ENCODE data around the gene ANXA2.

Gene ANXA2

GRCh38 chr15:60326343-60326742 lies 71.4 kb downstream of the ANXA2 start:
- no peak for DNase-seq (ENCODE audit: low spot score)
- no peak for TF ChIP-seq CTCF (IDR thresholded peaks at IDR 0.05; ENCODE audit: extremely low read depth, missing control alignments)

GRCh38 chr15:60325905-60326304 lies 71.9 kb downstream of the ANXA2 start:
- no peak for DNase-seq (ENCODE audit: low spot score)
- TF ChIP-seq CTCF (IDR thresholded peaks at IDR 0.05; ENCODE audit: extremely low read depth, missing control alignments): no peak

GRCh38 chr15:60324706-60325438 lies 72.9 kb downstream of the ANXA2 start:
- TF ChIP-seq CTCF (IDR thresholded peaks at IDR 0.05; ENCODE audit: extremely low read depth, missing control alignments): no peak
- no peak for DNase-seq (ENCODE audit: low spot score)

- DNase-seq (ENCODE audit: low spot score): no peak
Measured at GRCh38 chr15:60323322-60323721, 74.5 kb downstream of the ANXA2 start.

GRCh38 chr15:60320365-60320764 lies 77.4 kb downstream of the ANXA2 start:
- DNase-seq (ENCODE audit: low spot score): no peak
- no peak for TF ChIP-seq CTCF (IDR thresholded peaks at IDR 0.05; ENCODE audit: extremely low read depth, missing control alignments)

More at GRCh38 chr15:60323322-60323721, 74.5 kb downstream of the ANXA2 start:
- no peak for TF ChIP-seq CTCF (IDR thresholded peaks at IDR 0.05; ENCODE audit: extremely low read depth, missing control alignments)

GRCh38 chr15:60318216-60318867 lies 79.4 kb downstream of the ANXA2 start:
- no peak for DNase-seq (ENCODE audit: low spot score)
- no peak for TF ChIP-seq CTCF (IDR thresholded peaks at IDR 0.05; ENCODE audit: extremely low read depth, missing control alignments)

GRCh38 chr15:60316961-60317360 lies 80.8 kb downstream of the ANXA2 start:
- DNase-seq (ENCODE audit: low spot score): no peak
- TF ChIP-seq CTCF (IDR thresholded peaks at IDR 0.05; ENCODE audit: extremely low read depth, missing control alignments): no peak

Data from GM20000 (cell line).